RWPE1 (cell line): ENCODE results near the gene NCAN.

Experiments used
- CTCF ChIA-PET: fragments of 350-600 bp; sonication (Branson Sonifier 250); formaldehyde crosslinking; extraction: SDS; loops from one replicate; lab custom pipeline; 2021; lab: Yijun Ruan, JAX
- POLR2A ChIA-PET: fragments of 400-600 bp; formaldehyde crosslinking; extraction: SDS; loops from one replicate; lab custom pipeline; 2020; ENCODE audit warnings: antibody characterized with exemption; ENCODE audit not compliant: low non-redundant PET; lab: Yijun Ruan, JAX
- DNase-seq: peaks from one replicate; pipeline ENCODE4 v3.0.0; 2012; ENCODE audit warnings: low spot score
- H3K27ac ChIP-seq: fragments of 450-650 bp; 2 replicates; pipeline ENCODE4 v1.5.1; 2017
- CTCF ChIP-seq: fragments of 450-650 bp; conservative IDR thresholded peaks from 2 replicates; pipeline ENCODE4 v1.5.1; 2017; ENCODE audit warnings: low read depth, mild to moderate bottlenecking

The NCAN gene

GRCh38 chr19:19192910-19193423 is 18.8 kb upstream of the NCAN start:
- DNase-seq = no peak
- peak overlapping the region; percentile 97 for H3K27ac ChIP-seq
- TF ChIP-seq CTCF = no peak
- POLR2A ChIA-PET = interaction anchor here (0.6 to 1.0 kb wide), 2 partner anchors 9 to 124 kb away, joined by 3 to 9 read pairs; no protein-coding TSS in a partner anchor
- CTCF ChIA-PET = interaction anchor here (0.6 kb wide), 1 partner anchor 76 kb away, joined by 3 read pairs; no protein-coding TSS in a partner anchor

GRCh38 chr19:19193926-19194325 is 17.8 kb upstream of the NCAN start:
- TF ChIP-seq CTCF = no peak
- POLR2A ChIA-PET = no interaction called here
- H3K27ac ChIP-seq = peak overlapping the region; percentile 97
- no peak for DNase-seq
- CTCF ChIA-PET = no interaction called here

- DNase-seq = no peak
- no peak for TF ChIP-seq CTCF
- CTCF ChIA-PET = no interaction called here
- POLR2A ChIA-PET = interaction anchor here (0.8 to 1.0 kb wide), 2 partner anchors 9 to 10 kb away, joined by 3 to 6 read pairs; partner anchors contain the start of gene BORCS8
- peak overlapping the region; percentile 85 for H3K27ac ChIP-seq
Observed at GRCh38 chr19:19201697-19202630, 9.8 kb upstream of the NCAN start.

GRCh38 chr19:19202707-19203011 is 9.1 kb upstream of the NCAN start:
- peak overlapping the region; percentile 85 for H3K27ac ChIP-seq
- DNase-seq = no peak
- ChIA-PET CTCF (interaction anchor here (0.7 kb wide), 1 partner anchor 86 kb away, joined by 4 read pairs; no protein-coding TSS in a partner anchor), POLR2A (interaction anchor here (0.8 to 1.2 kb wide), 2 partner anchors 10 to 13 kb away, joined by 3 read pairs; no protein-coding TSS in a partner anchor)
- no peak for TF ChIP-seq CTCF

- peak within 1 kb of the TSS; percentile 85 for H3K27ac ChIP-seq
- ChIA-PET CTCF (interaction anchor here (0.7 kb wide), 1 partner anchor 85 kb away, joined by 4 read pairs; no protein-coding TSS in a partner anchor), POLR2A (interaction anchor here (0.6 to 1.2 kb wide), 3 partner anchors 10 to 18 kb away, joined by 3 to 6 read pairs (median 3); no protein-coding TSS in a partner anchor)
- peak; percentile 99 for DNase-seq
- TF ChIP-seq CTCF = no peak
Observed at GRCh38 chr19:19203012-19203856, 8.5 kb upstream of the NCAN start, which contains the start of gene NR2C2AP. TSS of gene NR2C2AP (minus strand) at chr19:19203414. CDS start at chr19:19203060, 354 bp downstream.
